ENCODE results near the gene CERK.

CERK gene

GRCh38 chr22:46682011-46682731, 55.9 kb downstream of the CERK start:
- no peaks in the 10 kb centered on the region for H3K9me3 ChIP-seq (replicated peaks; ENCODE audit: insufficient read depth, low read length)
- no peak overlapping the region for H3K9ac ChIP-seq (ENCODE audit: low read length)
- H3K27ac ChIP-seq (ENCODE audit: low read length) = no peak overlapping the region
- 0 out of 2 replicates have a peak, but pooled peaks cover 8% of the 10 kb centered on the region for H3K36me3 ChIP-seq (replicated peaks; ENCODE audit: insufficient read depth, low read length)
- TF ChIP-seq CTCF (IDR thresholded peaks at IDR 0.05; ENCODE audit: low read length) = no peak
- TF ChIP-seq EZH2 (optimal IDR thresholded peaks at IDR 0.05; ENCODE audit: low read depth, low read length) = no peak
- no peak for TF ChIP-seq EZH2phosphoT487 (IDR thresholded peaks at IDR 0.05; ENCODE audit: low read length)
- no peak overlapping the region for H3K4me2 ChIP-seq (ENCODE audit: low read depth, low read length)
- H4K20me1 ChIP-seq (ENCODE audit: insufficient read depth, low read length) = no peaks in the 10 kb centered on the region
- 0 out of 2 replicates have a peak, but pooled peaks cover 6% of the 10 kb centered on the region for H3F3A ChIP-seq (ENCODE audit: insufficient read depth, low read length)
- H3K79me2 ChIP-seq (ENCODE audit: low read length) = no peaks in the 10 kb centered on the region
- H3K4me1 ChIP-seq (ENCODE audit: low read length) = no peaks in the 10 kb centered on the region
- no peak overlapping the region for H2AFZ ChIP-seq (ENCODE audit: low read length)
- H3K9me2 ChIP-seq (replicated peaks; ENCODE audit: insufficient read depth, low read length) = no peaks in the 10 kb centered on the region
- DNase-seq = no peak
- no peak overlapping the region for H3K4me3 ChIP-seq (ENCODE audit: low read length)
- no peaks in the 10 kb centered on the region for H3K27me3 ChIP-seq (replicated peaks; ENCODE audit: insufficient read depth, low read length)

GRCh38 chr22:46681010-46681409, 57.0 kb downstream of the CERK start:
- no peaks in the 10 kb centered on the region for H3K4me1 ChIP-seq (ENCODE audit: low read length)
- H3K9me3 ChIP-seq (replicated peaks; ENCODE audit: insufficient read depth, low read length) = no peaks in the 10 kb centered on the region
- no peak overlapping the region for H3K27ac ChIP-seq (ENCODE audit: low read length)
- no peaks in the 10 kb centered on the region for H3K36me3 ChIP-seq (replicated peaks; ENCODE audit: insufficient read depth, low read length)
- TF ChIP-seq EZH2 (optimal IDR thresholded peaks at IDR 0.05; ENCODE audit: low read depth, low read length) (no peak), CTCF (IDR thresholded peaks at IDR 0.05; ENCODE audit: low read length) (peak; percentile 43)
- H3K79me2 ChIP-seq (ENCODE audit: low read length) = no peaks in the 10 kb centered on the region
- DNase-seq = no peak
- H3F3A ChIP-seq (ENCODE audit: insufficient read depth, low read length) = 0 out of 2 replicates have a peak, but pooled peaks cover 6% of the 10 kb centered on the region
- H4K20me1 ChIP-seq (ENCODE audit: insufficient read depth, low read length) = no peaks in the 10 kb centered on the region
- no peak overlapping the region for H3K4me3 ChIP-seq (ENCODE audit: low read length)
- H3K27me3 ChIP-seq (replicated peaks; ENCODE audit: insufficient read depth, low read length) = no peaks in the 10 kb centered on the region
- no peak overlapping the region for H3K9ac ChIP-seq (ENCODE audit: low read length)
- no peak overlapping the region for H3K4me2 ChIP-seq (ENCODE audit: low read depth, low read length)
- H2AFZ ChIP-seq (ENCODE audit: low read length) = no peak overlapping the region
- H3K9me2 ChIP-seq (replicated peaks; ENCODE audit: insufficient read depth, low read length) = no peaks in the 10 kb centered on the region

- no peak overlapping the region for H3K4me2 ChIP-seq (ENCODE audit: low read depth, low read length)
- no peak overlapping the region for H3K27ac ChIP-seq (ENCODE audit: low read length)
- H2AFZ ChIP-seq (ENCODE audit: low read length) = no peak overlapping the region
- H3K9me2 ChIP-seq (replicated peaks; ENCODE audit: insufficient read depth, low read length) = no peaks in the 10 kb centered on the region
- H3K4me3 ChIP-seq (ENCODE audit: low read length) = no peak overlapping the region
- H3K27me3 ChIP-seq (replicated peaks; ENCODE audit: insufficient read depth, low read length) = no peaks in the 10 kb centered on the region
- H3K36me3 ChIP-seq (replicated peaks; ENCODE audit: insufficient read depth, low read length) = no peaks in the 10 kb centered on the region
- H3F3A ChIP-seq (ENCODE audit: insufficient read depth, low read length) = 0 out of 2 replicates have a peak, but pooled peaks cover 6% of the 10 kb centered on the region
- TF ChIP-seq EZH2 (optimal IDR thresholded peaks at IDR 0.05; ENCODE audit: low read depth, low read length) (no peak), EZH2phosphoT487 (IDR thresholded peaks at IDR 0.05; ENCODE audit: low read length) (no peak), CTCF (IDR thresholded peaks at IDR 0.05; ENCODE audit: low read length) (no peak)
- no peaks in the 10 kb centered on the region for H3K4me1 ChIP-seq (ENCODE audit: low read length)
- no peaks in the 10 kb centered on the region for H3K79me2 ChIP-seq (ENCODE audit: low read length)
- no peak overlapping the region for H3K9ac ChIP-seq (ENCODE audit: low read length)
- H3K9me3 ChIP-seq (replicated peaks; ENCODE audit: insufficient read depth, low read length) = no peaks in the 10 kb centered on the region
- DNase-seq = no peak
- H4K20me1 ChIP-seq (ENCODE audit: insufficient read depth, low read length) = no peaks in the 10 kb centered on the region
Measured at GRCh38 chr22:46679706-46680269, 58.3 kb downstream of the CERK start.
